K562 (cell line): ENCODE measurements around the gene LAMA5. TPM values are rescaled to one million over a fixed set of nuclear protein-coding genes. Genes with fewer than 3 reads are reported as not detected.

Experiments
- BCOR ChIP-seq: fragments of 450-650 bp; IDR thresholded peaks from 2 replicates; pipeline ENCODE4 v1.6.1; 2016
- CBX1 ChIP-seq: sonication (generic); IDR thresholded peaks from 2 replicates; pipeline ENCODE4 v1.6.1; 2016; ENCODE audit warnings: antibody characterized with exemption, low read depth, mild to moderate bottlenecking
- CREB3L1 ChIP-seq: fragments of 450-650 bp; IDR thresholded peaks from 2 replicates; pipeline ENCODE4 v1.6.1; 2014; ENCODE audit warnings: low read depth, mild to moderate bottlenecking, moderate library complexity, borderline replicate concordance
- CXXC5 ChIP-seq: fragments of 250-450 bp; sonication (Bioruptor Pico); IDR thresholded peaks from 2 replicates; pipeline ENCODE4 v1.8.0; 2022; ENCODE audit warnings: inconsistent platforms, mild to moderate bottlenecking, moderate library complexity
- DEAF1 ChIP-seq: fragments of 450-650 bp; formaldehyde crosslinking; IDR thresholded peaks from 2 replicates; pipeline ENCODE4 v1.4.0; 2020; ENCODE audit warnings: mild to moderate bottlenecking, moderate library complexity
- ETV5 ChIP-seq: sonication (generic); formaldehyde crosslinking; IDR thresholded peaks from 2 replicates; pipeline ENCODE4 v1.4.0; 2020; ENCODE audit warnings: low read depth, mild to moderate bottlenecking, missing genetic modification reagents
- FOS ChIP-seq: IDR thresholded peaks from 3 replicates; pipeline ENCODE4 v1.6.1; 2011; ENCODE audit not compliant: insufficient read length; ENCODE audit errors: extremely low read depth
- HEY1 ChIP-seq: fragments of 250-450 bp; sonication (Bioruptor Pico); IDR thresholded peaks from 2 replicates; pipeline ENCODE4 v1.5.0; 2020; ENCODE audit warnings: mild to moderate bottlenecking, moderate library complexity, borderline replicate concordance
- MCM3 ChIP-seq: fragments of 450-650 bp; IDR thresholded peaks from 2 replicates; pipeline ENCODE4 v1.6.1; 2016
- MCM5 ChIP-seq: fragments of 450-650 bp; IDR thresholded peaks from 2 replicates; pipeline ENCODE4 v1.6.1; 2016; ENCODE audit warnings: low read depth
- MCM7 ChIP-seq, 2 experiments: fragments of 450-650 bp; IDR thresholded peaks; 2 replicates each; pipeline ENCODE4 v1.6.1; 2016 to 2018
- NFIX ChIP-seq: fragments of 250-450 bp; sonication (Bioruptor Pico); IDR thresholded peaks from 2 replicates; pipeline ENCODE4 v1.4.0; 2020; ENCODE audit warnings: low read depth, mild to moderate bottlenecking, moderate library complexity
- NONO ChIP-seq, 2 experiments: fragments of 200-400 bp in 1 of 2; fragments of 450-650 bp in 1 of 2; formaldehyde crosslinking in 1 of 2; IDR thresholded peaks; 2 replicates each; pipeline ENCODE4 v1.6.1; 2017; ENCODE audit warnings: low read depth in 2 of 2, mild to moderate bottlenecking in 2 of 2, moderate library complexity in 2 of 2, low read length in 1 of 2
- PML ChIP-seq: IDR thresholded peaks from 2 replicates; pipeline ENCODE4 v1.6.1; 2012; ENCODE audit warnings: low read length, inconsistent platforms
- PTTG1 ChIP-seq: fragments of 450-650 bp; IDR thresholded peaks from 2 replicates; pipeline ENCODE4 v1.6.1; 2016; ENCODE audit warnings: low read depth, mild to moderate bottlenecking, missing genetic modification characterization, missing compliant biosample characterization
- RB1 ChIP-seq: fragments of 450-650 bp; IDR thresholded peaks from 2 replicates; pipeline ENCODE4 v1.6.1; 2017; ENCODE audit warnings: low read depth, mild to moderate bottlenecking
- RUNX1 ChIP-seq: sonication (generic); IDR thresholded peaks from 2 replicates; pipeline ENCODE4 v1.6.1; 2016; ENCODE audit warnings: antibody characterized with exemption, low read depth
- SMAD4 ChIP-seq: fragments of 250-450 bp; sonication (Bioruptor Pico); conservative IDR thresholded peaks from 2 replicates; pipeline ENCODE4 v1.8.0; 2021; ENCODE audit warnings: inconsistent platforms, mild to moderate bottlenecking, moderate library complexity
- TAF15 ChIP-seq: fragments of 200-400 bp; formaldehyde crosslinking; IDR thresholded peaks from 2 replicates; pipeline ENCODE4 v1.6.1; 2017; ENCODE audit warnings: mild to moderate bottlenecking, low read depth, low read length, moderate library complexity
- TFAP4 ChIP-seq: sonication (generic); formaldehyde crosslinking; IDR thresholded peaks from 2 replicates; pipeline ENCODE4 v1.8.0; 2022; ENCODE audit warnings: missing genetic modification reagents, mild to moderate bottlenecking, moderate library complexity, borderline replicate concordance
- VEZF1 ChIP-seq: fragments of 200-800 bp; sonication (Bioruptor generic); IDR thresholded peaks from 2 replicates; pipeline ENCODE4 v1.6.1; 2017; ENCODE audit warnings: missing genetic modification characterization, missing compliant biosample characterization
- ZBTB8A ChIP-seq: fragments of 450-650 bp; IDR thresholded peaks from 2 replicates; pipeline ENCODE4 v1.6.1; 2018; ENCODE audit warnings: mild to moderate bottlenecking, moderate library complexity; ENCODE audit not compliant: partially characterized antibody
- ZFP30 ChIP-seq: fragments of 250-450 bp; sonication (Bioruptor Pico); IDR thresholded peaks from 2 replicates; pipeline ENCODE4 v1.8.0; 2022; ENCODE audit warnings: moderate library complexity, mild to moderate bottlenecking, inconsistent platforms, borderline replicate concordance
- ZNF23 ChIP-seq: fragments of 250-450 bp; sonication (Bioruptor Pico); IDR thresholded peaks from 2 replicates; pipeline ENCODE4 v1.4.0; 2020; ENCODE audit warnings: mild to moderate bottlenecking
- ZNF316 ChIP-seq: fragments of 450-650 bp; IDR thresholded peaks from 2 replicates; pipeline ENCODE4 v1.6.1; 2016
- ZNF79 ChIP-seq: fragments of 250-450 bp; sonication (Bioruptor Pico); IDR thresholded peaks from 2 replicates; pipeline ENCODE4 v1.4.0; 2020; ENCODE audit warnings: low read depth, mild to moderate bottlenecking, moderate library complexity
- polyA plus RNA-seq, 8 experiments: library from polyadenylated mRNA; depleted of rRNA in 4 of 8; stranded (reverse) in 5 of 8; unstranded in 3 of 8; fragments of >200 nt; fragmentation: Nextera tagmentation in 2 of 8; fragmentation: Illumina TruSeq in 1 of 8; extraction: Ambion mirVana in 2 of 8; extraction: Trizol in 1 of 8; gene quantifications; 2 replicates each; pipeline versions ENCODE4 v1.2.1 to v1.2.3, GENCODE V29; 2011 to 2014; ENCODE audit warnings: inconsistent platforms in 1 of 8, missing spikeins in 1 of 8
- total RNA-seq, 7 experiments: library from RNA; depleted of rRNA in 6 of 7; stranded (reverse); fragments of >200 nt in 6 of 7; fragmentation: Illumina TruSeq in 2 of 7; extraction: Trizol in 2 of 7; gene quantifications; 2 replicates each; pipeline versions ENCODE4 v1.2.1 to v1.2.3, GENCODE V29; 2011 to 2021; ENCODE audit warnings: low replicate concordance in 1 of 7

The LAMA5 gene
- total and polyA plus RNA-seq, 9 of the 15 experiments (the other 6 are each of a cell fraction or from before 2014, with no cell fraction given) = 0.31 to 101 (median 7.8) TPM

- TF ChIP-seq TAF15 = no peak
- peak; percentile 50; the same call in 1 of the 2 replicates for TF ChIP-seq RB1
- no peak for TF ChIP-seq PML
- no peak for TF ChIP-seq ZFP30 (CRISPR knock-in tag)
- no peak for TF ChIP-seq HEY1 (CRISPR knock-in tag)
- TF ChIP-seq BCOR = no peak
- no peak for TF ChIP-seq MCM3
- no peak for TF ChIP-seq PTTG1 (tag)
- TF ChIP-seq RUNX1 = no peak
- TF ChIP-seq ZNF79 = no peak
- no peak for TF ChIP-seq DEAF1 (CRISPR knock-in tag)
- no peak for TF ChIP-seq MCM7 (IDR thresholded peaks at IDR 0.05)
- no peak for TF ChIP-seq NFIX (CRISPR knock-in tag)
- TF ChIP-seq CBX1 = no peak
- TF ChIP-seq ZNF316 = no peak
- TF ChIP-seq NONO (IDR thresholded peaks at IDR 0.05; ENCODE audit: low read depth in 2 of 2, low read length in 1 of 2) = peak in 1 of 2 experiments; percentile 84; a peak in 2 of 4 replicates
- TF ChIP-seq FOS = no peak
- no peak for TF ChIP-seq ETV5 (CRISPR knock-in tag)
- TF ChIP-seq VEZF1 = peak; percentile 86
- TF ChIP-seq SMAD4 (CRISPR knock-in tag) = no peak
- no peak for TF ChIP-seq ZBTB8A
- no peak for TF ChIP-seq TFAP4 (CRISPR knock-in tag)
- TF ChIP-seq CXXC5 = peak; percentile 57
- TF ChIP-seq CREB3L1 = no peak
- TF ChIP-seq ZNF23 = no peak
- no peak for TF ChIP-seq MCM5
- TF ChIP-seq, all 486 proteins: peak for 25
These were observed at the start of gene LAMA5 (continued) for GRCh38 chr20:62367136-62367632.
